ENCODE data around the gene MBD3L3.
"Not testable (repeated sequence)": the region's sequence is repeated elsewhere in the genome, so short reads cannot be mapped to it uniquely, and the experiment has no call there.

DNA sequence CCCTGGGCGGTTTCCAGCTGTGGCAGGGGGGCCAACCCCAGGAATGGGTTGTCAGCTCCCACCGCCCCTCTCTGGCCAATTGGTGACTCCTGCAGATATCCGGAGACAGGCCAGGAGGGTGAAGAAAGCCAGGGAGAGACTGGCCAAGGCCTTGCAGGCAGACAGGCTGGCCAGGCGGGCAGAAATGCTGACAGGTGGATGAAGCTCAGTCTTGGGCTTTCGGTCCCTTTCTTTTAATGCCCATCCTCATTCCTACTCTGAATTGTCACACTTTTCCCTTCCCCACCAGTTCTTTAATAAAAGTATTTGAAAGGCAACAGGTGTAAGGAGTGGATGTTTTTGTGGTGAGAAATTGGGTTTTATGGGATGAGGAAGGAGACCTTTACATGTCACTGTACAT lies 7.1 kb downstream of the MBD3L3 start:
- TF ChIP-seq, protein P1, sequence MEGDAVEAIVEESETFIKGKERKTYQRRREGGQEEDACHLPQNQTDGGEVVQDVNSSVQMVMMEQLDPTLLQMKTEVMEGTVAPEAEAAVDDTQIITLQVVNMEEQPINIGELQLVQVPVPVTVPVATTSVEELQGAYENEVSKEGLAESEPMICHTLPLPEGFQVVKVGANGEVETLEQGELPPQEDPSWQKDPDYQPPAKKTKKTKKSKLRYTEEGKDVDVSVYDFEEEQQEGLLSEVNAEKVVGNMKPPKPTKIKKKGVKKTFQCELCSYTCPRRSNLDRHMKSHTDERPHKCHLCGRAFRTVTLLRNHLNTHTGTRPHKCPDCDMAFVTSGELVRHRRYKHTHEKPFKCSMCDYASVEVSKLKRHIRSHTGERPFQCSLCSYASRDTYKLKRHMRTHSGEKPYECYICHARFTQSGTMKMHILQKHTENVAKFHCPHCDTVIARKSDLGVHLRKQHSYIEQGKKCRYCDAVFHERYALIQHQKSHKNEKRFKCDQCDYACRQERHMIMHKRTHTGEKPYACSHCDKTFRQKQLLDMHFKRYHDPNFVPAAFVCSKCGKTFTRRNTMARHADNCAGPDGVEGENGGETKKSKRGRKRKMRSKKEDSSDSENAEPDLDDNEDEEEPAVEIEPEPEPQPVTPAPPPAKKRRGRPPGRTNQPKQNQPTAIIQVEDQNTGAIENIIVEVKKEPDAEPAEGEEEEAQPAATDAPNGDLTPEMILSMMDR (IDR thresholded peaks at IDR 0.05) = not testable (repeated sequence)
- not testable (repeated sequence) for TF ChIP-seq POLR2A (IDR thresholded peaks at IDR 0.05)
